GM18519 (cell line): Measurements from ENCODE around the gene IRF3.
A peak's percentile ranks its signal among the peaks of the same experiment; 100 is the strongest.

Experiments used
- ATAC-seq: cut with Tn5 transposase; IDR thresholded peaks from one replicate; pipeline ENCODE4 v1.9.1; 2021; ENCODE audit warnings: mild to moderate bottlenecking, moderate library complexity; ENCODE audit not compliant: unreplicated experiment, low FRiP score

Gene IRF3

GRCh38 chr19:49665351-49666119 is at the start of gene IRF3, which contains the start of gene BCL2L12:
TSS of gene IRF3 (minus strand) at chr19:49665857. CDS start at chr19:49664838, 1,019 bp downstream.
TSS of gene BCL2L12 (plus strand) at chr19:49665933. CDS start at chr19:49666693, 760 bp downstream.
- ATAC-seq, result peak; percentile 62

- no peak for ATAC-seq
Observed at GRCh38 chr19:49713236-49713845, 47.7 kb upstream of the IRF3 start.

- no peak for ATAC-seq
Observed at GRCh38 chr19:49712397-49712859, 46.8 kb upstream of the IRF3 start.

- no peak for ATAC-seq
Observed at GRCh38 chr19:49710372-49710951, 44.8 kb upstream of the IRF3 start.

- ATAC-seq, result no peak
Observed at GRCh38 chr19:49705919-49706318, 40.3 kb upstream of the IRF3 start.

- ATAC-seq, result no peak
Observed at GRCh38 chr19:49704888-49705642, 39.4 kb upstream of the IRF3 start.

- ATAC-seq, result no peak
Observed at GRCh38 chr19:49701271-49701786, 35.7 kb upstream of the IRF3 start.

- no peak for ATAC-seq
Observed at GRCh38 chr19:49700563-49700962, 34.9 kb upstream of the IRF3 start.

GRCh38 chr19:49699364-49699763 is 33.7 kb upstream of the IRF3 start:
- ATAC-seq, result no peak

GRCh38 chr19:49696865-49697264 is 31.2 kb upstream of the IRF3 start:
- ATAC-seq, result no peak

- no peak for ATAC-seq
Observed at GRCh38 chr19:49696115-49696514, 30.5 kb upstream of the IRF3 start.

GRCh38 chr19:49692147-49692506 is 26.5 kb upstream of the IRF3 start:
- ATAC-seq, result no peak

GRCh38 chr19:49691243-49692146 is 25.8 kb upstream of the IRF3 start:
- no peak for ATAC-seq

GRCh38 chr19:49690656-49691242 is 25.1 kb upstream of the IRF3 start, which contains the start of gene CPT1C:
TSS of gene CPT1C (plus strand) at chr19:49691116. CDS start at chr19:49692253, 1,137 bp downstream.
- ATAC-seq, result no peak

GRCh38 chr19:49690079-49690655 is 24.5 kb upstream of the IRF3 start:
- ATAC-seq, result no peak

GRCh38 chr19:49689133-49690078 is 23.7 kb upstream of the IRF3 start, which contains the start of gene ADM5:
TSS of gene ADM5 (plus strand) at chr19:49689594. CDS start at chr19:49689838, 244 bp downstream.
- ATAC-seq, result no peak

- ATAC-seq, result no peak
Observed at GRCh38 chr19:49688531-49689132, 23.0 kb upstream of the IRF3 start.
